Common myeloid progenitor, CD34-positive (primary cell): ENCODE data around the gene GCGR.

Experiments
- CTCF ChIA-PET: fragments of 350-600 bp; sonication (Branson Sonifier 250); formaldehyde crosslinking; loops from one replicate; lab custom pipeline; 2021; ENCODE audit warnings: antibody characterized with exemption; lab: Charles Lee
- POLR2A ChIA-PET: fragments of 350-600 bp; sonication (Branson Sonifier 250); formaldehyde crosslinking; loops from one replicate; lab custom pipeline; 2021; ENCODE audit warnings: antibody characterized with exemption; lab: Charles Lee
- DNase-seq, 3 donors: peaks; one replicate each; pipeline versions ENCODE4 v3.0.0 to v3.0.0-alpha.2; 2013
- H3K27ac ChIP-seq, 2 experiments: 1 replicate in 1 of 2; 2 replicates in 1 of 2; pipeline ENCODE4 v1.7.0; 2013; ENCODE audit warnings: inconsistent platforms in 2 of 2, low read length in 2 of 2, mild to moderate bottlenecking in 2 of 2, low read depth in 1 of 2, moderate library complexity in 1 of 2; ENCODE audit not compliant: severe bottlenecking in 2 of 2, insufficient read depth in 1 of 2, poor library complexity in 1 of 2
- H3K27me3 ChIP-seq, 5 experiments: replicated peaks in 2 of 5; 1 replicate in 3 of 5; 2 replicates in 2 of 5; pipeline versions ENCODE4 v1.6.1 to v1.7.0; 2013; ENCODE audit warnings: low read length in 4 of 5, mild to moderate bottlenecking in 2 of 5, moderate library complexity in 2 of 5, inconsistent platforms in 1 of 5; ENCODE audit not compliant: insufficient read depth in 5 of 5, control insufficient read depth in 4 of 5
- H3K36me3 ChIP-seq, 4 experiments: 1 replicate in 2 of 4; 2 replicates in 2 of 4; pipeline versions ENCODE4 v1.6.1 to v1.7.0; 2013; ENCODE audit warnings: low read length in 3 of 4, control low read depth in 1 of 4, mild to moderate bottlenecking in 1 of 4; ENCODE audit not compliant: control insufficient read depth in 4 of 4, insufficient read depth in 4 of 4
- H3K4me1 ChIP-seq, 4 experiments: 1 replicate in 3 of 4; 2 replicates in 1 of 4; pipeline versions ENCODE4 v1.6.1 to v1.7.1; 2013; ENCODE audit warnings: low read length in 3 of 4, mild to moderate bottlenecking in 3 of 4, control low read depth in 1 of 4, inconsistent platforms in 1 of 4, moderate library complexity in 1 of 4; ENCODE audit not compliant: control insufficient read depth in 4 of 4, insufficient read depth in 4 of 4; ENCODE audit errors: control extremely low read depth in 1 of 4
- H3K4me3 ChIP-seq, 7 experiments: 1 replicate in 4 of 7; 2 replicates in 3 of 7; pipeline versions ENCODE4 v1.5.1 to v1.7.0; 2013; ENCODE audit warnings: mild to moderate bottlenecking in 7 of 7, low read length in 6 of 7, moderate library complexity in 6 of 7, inconsistent platforms in 2 of 7, low read depth in 2 of 7, control low read depth in 1 of 7; ENCODE audit not compliant: insufficient read depth in 4 of 7, control insufficient read depth in 1 of 7; ENCODE audit errors: extremely low read depth in 1 of 7
- H3K9me3 ChIP-seq, 5 experiments: 1 replicate in 4 of 5; 2 replicates in 1 of 5; pipeline versions ENCODE4 v1.6.1 to v1.7.1; 2013; ENCODE audit warnings: low read length in 4 of 5, mild to moderate bottlenecking in 2 of 5, inconsistent platforms in 1 of 5, low read depth in 1 of 5, moderate library complexity in 1 of 5; ENCODE audit not compliant: control insufficient read depth in 4 of 5, insufficient read depth in 2 of 5; ENCODE audit errors: control extremely low read depth in 1 of 5
- WGBS: methylation state at CpG from one replicate; pipeline ENCODE4 v1.1.5; 2013; ENCODE audit not compliant: insufficient coverage; 5-methylcytosine and 5-hydroxymethylcytosine counted together

GCGR gene

DNA sequence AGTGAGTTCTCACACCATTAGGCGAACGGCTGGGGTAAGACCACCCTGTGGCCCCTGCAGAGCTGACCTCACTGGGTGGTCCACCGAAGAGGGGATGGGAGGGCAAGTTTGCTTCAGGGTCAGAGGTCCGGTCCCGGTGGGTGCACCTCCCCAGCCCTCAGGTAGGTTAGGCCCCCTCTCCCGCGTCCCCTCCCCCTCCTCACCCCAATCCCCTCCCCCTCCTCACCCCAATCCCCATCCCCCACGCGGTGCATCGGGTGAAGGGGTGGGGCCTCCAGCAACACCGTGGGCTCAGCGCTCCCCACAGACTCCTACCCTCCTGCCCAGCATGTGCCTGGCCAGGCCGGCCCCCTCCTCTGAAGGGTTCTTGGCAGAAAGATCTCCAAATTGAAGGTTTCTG lies 15.8 kb downstream of the GCGR start:
- DNase-seq: no peak
- Histone ChIP-seq H3K36me3 (peaks cover 2 to 24% (median 13%) of the 10 kb centered on the region in 4 experiments), H3K27me3 (peaks cover 0 to 22% (median 3%) of the 10 kb centered on the region in 5 experiments), H3K4me3 (no peak overlapping the region), H3K9me3 (no peaks in the 10 kb centered on the region), H3K4me1 (peaks cover 0 to 12% (median 5%) of the 10 kb centered on the region in 4 experiments), H3K27ac (no peak overlapping the region)
- CTCF ChIA-PET: interaction anchor here (1.5 to 1.6 kb wide), 2 partner anchors 9 to 11 kb away, joined by 4 to 5 read pairs; no protein-coding TSS in a partner anchor
- POLR2A ChIA-PET: no interaction called here
- whole genome bisulfite sequencing: 29% methylated on average over 1 of the region's 13 CpGs

DNA sequence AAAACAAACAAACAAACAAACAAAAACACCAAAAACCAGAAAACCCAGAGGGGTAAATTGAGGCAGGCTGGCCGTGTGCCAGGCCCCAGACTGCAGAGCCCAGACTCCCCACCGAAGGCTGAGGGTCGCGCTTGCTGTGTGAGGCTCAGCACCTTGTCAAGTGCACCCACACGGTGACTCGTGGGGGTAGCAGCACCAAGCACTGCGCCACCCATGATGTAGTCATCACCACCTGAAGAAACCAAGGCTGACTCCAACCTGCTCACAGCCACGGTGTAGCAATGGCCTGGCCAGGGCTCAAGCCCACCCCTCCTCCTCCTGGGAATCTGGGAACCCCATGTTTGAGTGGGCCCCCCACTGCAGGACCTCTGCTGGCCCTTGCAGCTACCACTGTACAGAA lies 17.2 kb downstream of the GCGR start:
- H3K36me3 ChIP-seq: peaks cover 2 to 24% (median 14%) of the 10 kb centered on the region in 4 experiments
- CTCF ChIA-PET: interaction anchor here (1.2 to 2.3 kb wide), 4 partner anchors 8 to 82 kb away, joined by 4 to 9 read pairs (median 4); partner anchors contain the start of genes MCRIP1 and PPP1R27
- H3K4me3 ChIP-seq: no peak overlapping the region
- 95% methylated on average over 8 of the region's 8 CpGs for WGBS
- H3K4me1 ChIP-seq: peaks cover 0 to 12% (median 5%) of the 10 kb centered on the region in 4 experiments
- no peaks in the 10 kb centered on the region for H3K9me3 ChIP-seq
- no peak overlapping the region for H3K27ac ChIP-seq
- peaks cover 0 to 19% (median 3%) of the 10 kb centered on the region in 5 experiments for H3K27me3 ChIP-seq
- DNase-seq: no peak
- POLR2A ChIA-PET: no interaction called here

DNA sequence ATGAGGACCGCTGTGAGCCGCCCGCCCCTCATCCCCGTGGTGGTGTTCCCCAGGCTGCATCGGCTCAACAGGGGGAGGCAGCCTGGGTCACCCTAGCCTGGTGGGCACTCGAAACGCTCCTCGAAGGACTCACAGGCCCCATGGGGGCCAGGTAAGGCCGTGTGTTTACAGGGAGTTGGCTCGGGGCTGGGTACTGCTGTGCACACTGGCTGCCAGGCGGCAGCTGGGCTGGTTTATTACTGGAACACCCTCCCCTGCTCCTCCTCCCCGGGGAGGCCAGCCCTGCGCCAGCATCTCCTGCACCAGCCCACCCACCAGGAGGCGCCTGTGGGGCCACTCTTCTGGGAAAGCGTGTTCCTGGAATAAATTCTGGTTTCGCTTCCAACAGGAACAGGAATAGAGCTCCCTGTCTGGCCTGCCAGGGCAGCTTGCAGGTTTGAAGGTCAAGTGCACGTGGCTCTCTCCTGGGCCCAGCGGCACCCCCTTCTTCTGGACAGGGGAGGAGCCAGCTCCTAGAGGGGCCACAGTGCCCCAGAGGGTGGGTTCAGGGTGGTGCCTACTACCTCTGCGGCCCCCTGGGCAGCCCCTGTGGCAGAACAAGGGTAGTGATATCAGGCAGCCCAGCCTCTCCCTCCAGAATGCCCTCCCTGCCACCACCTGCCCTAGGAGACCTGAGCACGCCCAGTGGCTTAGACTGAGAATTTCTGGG lies 17.8 kb downstream of the GCGR start:
- peaks cover 0 to 12% (median 5%) of the 10 kb centered on the region in 4 experiments for H3K4me1 ChIP-seq
- WGBS: 66% methylated on average over 17 of the region's 20 CpGs
- peaks cover 0 to 19% (median 3%) of the 10 kb centered on the region in 5 experiments for H3K27me3 ChIP-seq
- DNase-seq: peak in 2 of 3 donors; percentile 26 to 30
- CTCF ChIA-PET: interaction anchor here (0.8 to 2.3 kb wide), 5 partner anchors 8 to 92 kb away, joined by 3 to 9 read pairs (median 4); partner anchors contain the start of genes MCRIP1 and PPP1R27
- no peaks in the 10 kb centered on the region for H3K9me3 ChIP-seq
- H3K27ac ChIP-seq: peak overlapping the region in 1 of 2 experiments; percentile 54
- peaks cover 2 to 24% (median 14%) of the 10 kb centered on the region in 4 experiments for H3K36me3 ChIP-seq
- POLR2A ChIA-PET: interaction anchor here (0.9 kb wide), 1 partner anchor 34 kb away, joined by 3 read pairs; no protein-coding TSS in a partner anchor
- H3K4me3 ChIP-seq: no peak overlapping the region

- CTCF ChIA-PET: interaction anchor here (0.8 to 2.3 kb wide), 5 partner anchors 8 to 92 kb away, joined by 3 to 9 read pairs (median 4); partner anchors contain the start of genes MCRIP1 and PPP1R27
- POLR2A ChIA-PET: interaction anchor here (0.9 kb wide), 1 partner anchor 33 kb away, joined by 3 read pairs; no protein-coding TSS in a partner anchor
- peak overlapping the region in 1 of 2 experiments; percentile 54 for H3K27ac ChIP-seq
- no peaks in the 10 kb centered on the region for H3K9me3 ChIP-seq
- peaks cover 0 to 19% (median 3%) of the 10 kb centered on the region in 5 experiments for H3K27me3 ChIP-seq
- H3K36me3 ChIP-seq: peaks cover 2 to 24% (median 14%) of the 10 kb centered on the region in 4 experiments
- no peak for DNase-seq
- peaks cover 0 to 12% (median 5%) of the 10 kb centered on the region in 4 experiments for H3K4me1 ChIP-seq
- H3K4me3 ChIP-seq: no peak overlapping the region
- 83% methylated on average over 5 of the region's 8 CpGs for WGBS
These were observed 18.3 kb downstream of the GCGR start for GRCh38 chr17:81822312-81822637.

DNA sequence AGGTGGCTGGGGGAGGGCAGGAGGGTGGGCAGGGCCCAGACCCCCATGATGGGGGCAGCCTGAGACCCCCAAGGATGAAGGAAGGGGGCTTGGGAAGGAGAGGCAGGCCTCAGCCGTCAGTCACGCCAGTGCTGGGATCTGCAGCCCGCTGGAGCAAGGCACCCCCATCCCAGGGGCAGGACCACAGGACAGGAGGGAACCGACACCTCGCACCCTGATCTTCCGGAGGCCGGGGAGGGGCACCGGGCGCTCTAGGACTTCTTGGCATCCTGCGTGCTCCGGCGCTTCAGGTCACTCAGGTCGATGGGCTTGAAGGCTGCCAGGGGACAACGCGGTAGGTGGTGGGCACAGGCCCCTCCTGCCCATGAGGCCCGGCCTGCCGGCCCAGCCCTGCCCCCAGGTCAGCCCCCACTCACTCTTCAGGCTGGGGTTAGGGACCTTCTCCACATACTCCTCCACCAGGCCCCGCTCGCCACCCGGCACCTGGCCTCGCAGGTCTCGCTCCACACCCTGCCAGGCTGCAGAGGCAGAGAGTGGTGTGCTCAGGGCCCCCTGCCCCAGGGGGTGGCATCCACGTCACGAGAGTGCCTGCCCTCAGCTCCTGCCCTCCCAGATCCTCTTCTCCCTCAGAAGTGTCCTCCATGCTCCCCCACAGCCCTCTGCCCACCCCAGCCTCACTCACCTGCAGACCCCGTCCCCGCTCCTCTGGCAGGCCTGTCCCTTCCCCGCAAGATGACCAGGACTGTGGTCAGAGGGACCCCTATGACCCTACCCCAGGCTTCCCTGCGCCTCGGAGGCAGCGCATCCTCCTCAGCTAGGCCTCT lies 19.3 kb downstream of the GCGR start:
- CTCF ChIA-PET: interaction anchor here (1.2 to 2.3 kb wide), 2 partner anchors 11 to 93 kb away, joined by 3 to 9 read pairs; partner anchors contain the start of genes MCRIP1 and PPP1R27
- H3K27ac ChIP-seq: no peak overlapping the region

GRCh38 chr17:81823820-81824550 lies 20.0 kb downstream of the GCGR start:
- H3K9me3 ChIP-seq: no peaks in the 10 kb centered on the region
- no peak overlapping the region for H3K27ac ChIP-seq
- H3K36me3 ChIP-seq: peaks cover 2 to 24% (median 14%) of the 10 kb centered on the region in 4 experiments
- 95% methylated on average over 32 of the region's 33 CpGs for WGBS
- peaks cover 0 to 17% (median 5%) of the 10 kb centered on the region in 4 experiments for H3K4me1 ChIP-seq
- no peak for DNase-seq
- peaks cover 0 to 6% (median 0%) of the 10 kb centered on the region in 5 experiments for H3K27me3 ChIP-seq
- ChIA-PET POLR2A (no interaction called here), CTCF (interaction anchor here (1.4 kb wide), 1 partner anchor 93 kb away, joined by 4 read pairs; no protein-coding TSS in a partner anchor)
- no peak overlapping the region for H3K4me3 ChIP-seq

More for the DNA sequence above, 19.3 kb downstream of the GCGR start:
- peaks cover 2 to 24% (median 14%) of the 10 kb centered on the region in 4 experiments for H3K36me3 ChIP-seq
- POLR2A ChIA-PET: no interaction called here
- H3K27me3 ChIP-seq: peaks cover 0 to 9% (median 2%) of the 10 kb centered on the region in 5 experiments
- no peak for DNase-seq
- no peaks in the 10 kb centered on the region for H3K9me3 ChIP-seq
- WGBS: 98% methylated on average over 27 of the region's 30 CpGs
- no peak overlapping the region for H3K4me3 ChIP-seq
- H3K4me1 ChIP-seq: peaks cover 0 to 12% (median 5%) of the 10 kb centered on the region in 4 experiments
